Right renal cortex interstitium (tissue), 3 donors: ENCODE data around the gene TACR1. TPM values are rescaled to one million over a fixed set of nuclear protein-coding genes. Genes with fewer than 3 reads are reported as not detected.
"Not testable (repeated sequence)": the region's sequence is repeated elsewhere in the genome, so short reads cannot be mapped to it uniquely, and the experiment has no call there.

Source experiments
- DNase-seq, 3 donors: peaks; one replicate each; pipeline ENCODE4 v3.0.0-alpha.2; 2013; ENCODE audit warnings: low read depth in 3 of 3, low spot score in 2 of 3
- polyA plus RNA-seq, 3 donors: library from polyadenylated mRNA; unstranded; fragments of 120-200 nt; gene quantifications; one replicate each; pipeline ENCODE4 v1.2.1, GENCODE V29; 2013; ENCODE audit not compliant: insufficient read length in 3 of 3

The TACR1 gene
- polyA plus RNA-seq, 3 donors, result 1.7 to 2.3 (median 1.9) TPM

GRCh38 chr2:75195076-75195691, 4.1 kb downstream of the TACR1 start:
- DNase-seq, result no peak

GRCh38 chr2:75194184-75194868, 5.0 kb downstream of the TACR1 start:
- no peak for DNase-seq

- no peak for DNase-seq
Measured at GRCh38 chr2:75192496-75192895, 6.8 kb downstream of the TACR1 start.

- DNase-seq, result no peak
Measured at GRCh38 chr2:75190271-75190990, 8.9 kb downstream of the TACR1 start.

GRCh38 chr2:75186821-75187220, 12.5 kb downstream of the TACR1 start:
- DNase-seq, result no peak

- DNase-seq, result no peak
Measured at GRCh38 chr2:75182606-75183005, 16.7 kb downstream of the TACR1 start.

- DNase-seq, result no peak
Measured at GRCh38 chr2:75180476-75180875, 18.8 kb downstream of the TACR1 start.

GRCh38 chr2:75177427-75177826, 21.9 kb downstream of the TACR1 start:
- DNase-seq, result no peak

- DNase-seq, result no peak
Measured at GRCh38 chr2:75175456-75175855, 23.9 kb downstream of the TACR1 start.

- DNase-seq, result no peak
Measured at GRCh38 chr2:75174981-75175380, 24.3 kb downstream of the TACR1 start.

GRCh38 chr2:75174519-75174918, 24.8 kb downstream of the TACR1 start:
- no peak for DNase-seq

- no peak for DNase-seq
Measured at GRCh38 chr2:75173740-75174139, 25.6 kb downstream of the TACR1 start.

- DNase-seq, result not testable (repeated sequence)
Measured at GRCh38 chr2:75171423-75171822, 27.9 kb downstream of the TACR1 start.

- no peak for DNase-seq
Measured at GRCh38 chr2:75170889-75171288, 28.4 kb downstream of the TACR1 start.

GRCh38 chr2:75168186-75168585, 31.1 kb downstream of the TACR1 start:
- no peak for DNase-seq

- no peak for DNase-seq
Measured at GRCh38 chr2:75166491-75166890, 32.8 kb downstream of the TACR1 start.

- DNase-seq, result no peak
Measured at GRCh38 chr2:75162897-75163296, 36.4 kb downstream of the TACR1 start.

GRCh38 chr2:75162259-75162658, 37.1 kb downstream of the TACR1 start:
- no peak for DNase-seq

GRCh38 chr2:75157435-75157834, 41.9 kb downstream of the TACR1 start:
- no peak for DNase-seq

GRCh38 chr2:75155115-75155514, 44.2 kb downstream of the TACR1 start:
- no peak for DNase-seq

- no peak for DNase-seq
Measured at GRCh38 chr2:75153221-75153620, 46.1 kb downstream of the TACR1 start.

- not testable (repeated sequence) for DNase-seq
Measured at GRCh38 chr2:75152243-75152642, 47.1 kb downstream of the TACR1 start.
